MCF 10A (cell line): ENCODE data around the gene FOXS1. TPM values are rescaled to one million over a fixed set of nuclear protein-coding genes. Genes with fewer than 3 reads are reported as not detected.

Source experiments
- BruUV-seq: library from RNA; stranded (reverse); fragments of 400-500 nt; replicated peaks from 2 replicates; lab custom pipeline; 2021; lab: Mats Ljungman, UMichigan
- CTCF ChIA-PET: fragments of 300-600 bp; sonication (Branson Sonifier 250); formaldehyde crosslinking; extraction: SDS; loops from one replicate; lab custom pipeline; 2021; ENCODE audit warnings: antibody characterized with exemption, inconsistent platforms; lab: Yijun Ruan, JAX
- POLR2A ChIA-PET: fragments of 300-600, 350-650 bp; sonication (Branson Sonifier 250); formaldehyde crosslinking; extraction: SDS; loops from one replicate; lab custom pipeline; 2020; ENCODE audit warnings: antibody characterized with exemption, inconsistent platforms; lab: Yijun Ruan, JAX
- DNase-seq: peaks from one replicate; pipeline ENCODE4 v3.0.0-alpha.2; 2018; ENCODE audit not compliant: unreplicated experiment
- H3K27ac Mint-ChIP-seq: one replicate; pipeline ENCODE4 v1.8.0; 2022; ENCODE audit warnings: mild to moderate bottlenecking, low read depth, mixed read lengths; ENCODE audit not compliant: unreplicated experiment
- H3K27me3 Mint-ChIP-seq: one replicate; pipeline ENCODE4 v1.8.0; 2022; ENCODE audit warnings: mixed read lengths; ENCODE audit not compliant: insufficient read depth, unreplicated experiment
- H3K36me3 Mint-ChIP-seq: one replicate; pipeline ENCODE4 v1.8.0; 2022; ENCODE audit warnings: mild to moderate bottlenecking, moderate library complexity, mixed read lengths; ENCODE audit not compliant: insufficient read depth, unreplicated experiment
- H3K4me1 Mint-ChIP-seq: one replicate; pipeline ENCODE4 v1.8.0; 2022; ENCODE audit warnings: mixed read lengths; ENCODE audit not compliant: insufficient read depth, unreplicated experiment
- H3K4me3 Mint-ChIP-seq: one replicate; pipeline ENCODE4 v1.8.0; 2022; ENCODE audit warnings: mild to moderate bottlenecking, moderate library complexity, mixed read lengths; ENCODE audit not compliant: unreplicated experiment
- H3K9me3 Mint-ChIP-seq: one replicate; pipeline ENCODE4 v1.8.0; 2022; ENCODE audit warnings: mixed read lengths; ENCODE audit not compliant: unreplicated experiment
- CTCF ChIP-seq: fragments of 200-600 bp; IDR thresholded peaks from one replicate; pipeline ENCODE4 v1.8.0; 2022; ENCODE audit warnings: antibody characterized with exemption, mild to moderate bottlenecking; ENCODE audit not compliant: unreplicated experiment
- intact Hi-C: fragments of 100-400 bp; cut with micrococcal nuclease; formaldehyde crosslinking; loops from 2 replicates; pipeline ENCODE4 v1.14.1; 2022
- total RNA-seq: library from RNA; stranded (reverse); gene quantifications from 2 replicates; pipeline ENCODE4 v1.2.3, GENCODE V29; 2022

FOXS1 gene
- total RNA-seq, 1 experiment from 2014 or later, result not detected

- no TSS peak for BruUV-seq
- Mint-ChIP-seq H3K36me3 (no peaks in the 10 kb centered on the region), H3K27ac (no peak overlapping the region), H3K9me3 (no peaks in the 10 kb centered on the region), H3K27me3 (no peaks in the 10 kb centered on the region), H3K4me1 (peaks cover 10% of the 10 kb centered on the region), H3K4me3 (no peak overlapping the region)
- intact Hi-C loops, result no loop called here
- TF ChIP-seq CTCF, result no peak
- DNase-seq, result no peak
- POLR2A ChIA-PET, result interaction anchor here (0.7 kb wide), 1 partner anchor 239 kb away, joined by 3 read pairs; no protein-coding TSS in a partner anchor
- CTCF ChIA-PET, result interaction anchor here (1.2 to 10.4 kb wide), 8 partner anchors 10 to 255 kb away, joined by 3 to 92 read pairs (median 18); partner anchors contain the start of gene FOXS1
Measured at GRCh38 chr20:31836853-31837608, 8.4 kb downstream of the FOXS1 start.

- intact Hi-C loops, result no loop called here
- peak; percentile 93 for DNase-seq
- Mint-ChIP-seq H3K9me3 (no peaks in the 10 kb centered on the region), H3K27ac (no peak overlapping the region), H3K36me3 (no peaks in the 10 kb centered on the region), H3K4me3 (no peak overlapping the region), H3K4me1 (peaks cover 6% of the 10 kb centered on the region), H3K27me3 (no peaks in the 10 kb centered on the region)
- no peak for TF ChIP-seq CTCF
- CTCF ChIA-PET, result interaction anchor here (0.9 to 10.4 kb wide), 9 partner anchors 9 to 662 kb away, joined by 3 to 92 read pairs (median 13); partner anchors contain the start of gene FOXS1
- BruUV-seq, result no TSS peak
- POLR2A ChIA-PET, result interaction anchor here (0.7 kb wide), 1 partner anchor 238 kb away, joined by 3 read pairs; no protein-coding TSS in a partner anchor
Measured at GRCh38 chr20:31835977-31836852, 9.2 kb downstream of the FOXS1 start.

- H3K4me3 Mint-ChIP-seq, result no peak overlapping the region
- no peaks in the 10 kb centered on the region for H3K36me3 Mint-ChIP-seq
- POLR2A ChIA-PET, result interaction anchor here (0.8 kb wide), 1 partner anchor 274 kb away, joined by 3 read pairs; the partner anchor contains the start of gene TM9SF4
- TF ChIP-seq CTCF, result no peak
- no TSS peak for BruUV-seq
- peaks cover under 1% of the 10 kb centered on the region for H3K27me3 Mint-ChIP-seq
- DNase-seq, result no peak
- H3K9me3 Mint-ChIP-seq, result no peaks in the 10 kb centered on the region
- peaks cover 6% of the 10 kb centered on the region for H3K4me1 Mint-ChIP-seq
- H3K27ac Mint-ChIP-seq, result no peak overlapping the region
- CTCF ChIA-PET, result interaction anchor here (0.9 to 10.4 kb wide), 7 partner anchors 8 to 663 kb away, joined by 3 to 92 read pairs (median 14); partner anchors contain the start of gene FOXS1
- intact Hi-C loops, result no loop called here
Measured at GRCh38 chr20:31835554-31835953, 9.8 kb downstream of the FOXS1 start.
